ENCODE results near the gene GATAD2B.
"Not testable (repeated sequence)": the region's sequence is repeated elsewhere in the genome, so short reads cannot be mapped to it uniquely, and the experiment has no call there.

The GATAD2B gene

GRCh38 chr1:153848805-153849204, 74.0 kb downstream of the GATAD2B start:
- Histone ChIP-seq H3K27ac (replicated peaks) (peak overlapping the region; percentile 65), H3K4me3 (replicated peaks; ENCODE audit: insufficient read depth, low read length) (no peak overlapping the region), H3K27me3 (ENCODE audit: insufficient read depth, poor library complexity, severe bottlenecking) (no peaks in the 10 kb centered on the region)
- no peak for DNase-seq (ENCODE audit: low read depth in 1 of 2, low spot score in 1 of 2)
- no peak for TF ChIP-seq REST (IDR thresholded peaks at IDR 0.05; ENCODE audit: insufficient replicate concordance, low read depth)

GRCh38 chr1:153845158-153845557, 77.6 kb downstream of the GATAD2B start:
- TF ChIP-seq GABPA (IDR thresholded peaks at IDR 0.05; ENCODE audit: low read depth) (no peak), CTCF (IDR thresholded peaks at IDR 0.05; ENCODE audit: insufficient read depth, low read length) (no peak), POLR2AphosphoS5 (IDR thresholded peaks at IDR 0.05; ENCODE audit: low read depth) (no peak), REST (IDR thresholded peaks at IDR 0.05; ENCODE audit: insufficient replicate concordance, low read depth) (no peak), SPI1 (IDR thresholded peaks at IDR 0.05; ENCODE audit: borderline replicate concordance, low read depth) (no peak)
- H3K27me3 ChIP-seq (ENCODE audit: insufficient read depth, poor library complexity, severe bottlenecking) = no peaks in the 10 kb centered on the region
- DNase-seq (ENCODE audit: low read depth in 1 of 2, low spot score in 1 of 2) = no peak
- H3K4me3 ChIP-seq (replicated peaks; ENCODE audit: insufficient read depth, low read length) = no peak overlapping the region
- no peak overlapping the region for H3K27ac ChIP-seq (replicated peaks)

- H3K27ac ChIP-seq (replicated peaks); H3K27me3 ChIP-seq (ENCODE audit: insufficient read depth, poor library complexity, severe bottlenecking); DNase-seq (ENCODE audit: low read depth in 1 of 2, low spot score in 1 of 2); H3K4me3 ChIP-seq (replicated peaks; ENCODE audit: insufficient read depth, low read length): not testable (repeated sequence)
Measured at GRCh38 chr1:153844349-153844748, 78.4 kb downstream of the GATAD2B start.

- DNase-seq (ENCODE audit: low read depth in 1 of 2, low spot score in 1 of 2) = no peak
- TF ChIP-seq SPI1 (IDR thresholded peaks at IDR 0.05; ENCODE audit: borderline replicate concordance, low read depth) (no peak), POLR2AphosphoS5 (IDR thresholded peaks at IDR 0.05; ENCODE audit: low read depth) (no peak), GABPA (IDR thresholded peaks at IDR 0.05; ENCODE audit: low read depth) (no peak), CTCF (IDR thresholded peaks at IDR 0.05; ENCODE audit: insufficient read depth, low read length) (no peak), REST (IDR thresholded peaks at IDR 0.05; ENCODE audit: insufficient replicate concordance, low read depth) (no peak)
- H3K4me3 ChIP-seq (replicated peaks; ENCODE audit: insufficient read depth, low read length) = no peak overlapping the region
- no peak overlapping the region for H3K27ac ChIP-seq (replicated peaks)
- H3K27me3 ChIP-seq (ENCODE audit: insufficient read depth, poor library complexity, severe bottlenecking) = no peaks in the 10 kb centered on the region
Measured at GRCh38 chr1:153842006-153842471, 80.7 kb downstream of the GATAD2B start.
